ENCODE data around the gene CA11. TPM values are rescaled to one million over a fixed set of nuclear protein-coding genes. Genes with fewer than 3 reads are reported as not detected.
A peak's percentile ranks its signal among the peaks of the same experiment; 100 is the strongest.

Gene CA11
- total and polyA plus RNA-seq, 9 of the 15 experiments (the other 6 are each of a cell fraction or from before 2014, with no cell fraction given): 2.9 to 19.9 (median 8.3) TPM

GRCh38 chr19:48633148-48634035, 12.6 kb downstream of the CA11 start (continued):
- TF ChIP-seq RFX1 (IDR thresholded peaks at IDR 0.05) (no peak), BRCA1 (IDR thresholded peaks at IDR 0.05) (no peak), BRCA1 (CRISPR knock-in tag; IDR thresholded peaks at IDR 0.05) (no peak), GABPA (tag; conservative IDR thresholded peaks at IDR 0.05; ENCODE audit: low read depth) (no peak), CBX1 (IDR thresholded peaks at IDR 0.05; ENCODE audit: low read depth) (no peak), ASH1L (IDR thresholded peaks at IDR 0.05; ENCODE audit: borderline replicate concordance, low read depth, partially characterized antibody) (no peak), HSF4 (CRISPR knock-in tag; IDR thresholded peaks at IDR 0.05; ENCODE audit: borderline replicate concordance) (0 out of 2 replicates have a peak, but pooled peaks have one; percentile 34), USF2 (CRISPR knock-in tag; IDR thresholded peaks at IDR 0.05) (peak; percentile 32; the same call in 1 of the 2 replicates), FOS (IDR thresholded peaks at IDR 0.05; ENCODE audit: extremely low read depth, insufficient read length) (no peak), ZNF584 (CRISPR knock-in tag; IDR thresholded peaks at IDR 0.05; ENCODE audit: low read depth) (no peak)
- TF ChIP-seq, protein P1, sequence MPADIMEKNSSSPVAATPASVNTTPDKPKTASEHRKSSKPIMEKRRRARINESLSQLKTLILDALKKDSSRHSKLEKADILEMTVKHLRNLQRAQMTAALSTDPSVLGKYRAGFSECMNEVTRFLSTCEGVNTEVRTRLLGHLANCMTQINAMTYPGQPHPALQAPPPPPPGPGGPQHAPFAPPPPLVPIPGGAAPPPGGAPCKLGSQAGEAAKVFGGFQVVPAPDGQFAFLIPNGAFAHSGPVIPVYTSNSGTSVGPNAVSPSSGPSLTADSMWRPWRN (IDR thresholded peaks at IDR 0.05; ENCODE audit: low read depth): no peak
- TF ChIP-seq, protein P2, sequence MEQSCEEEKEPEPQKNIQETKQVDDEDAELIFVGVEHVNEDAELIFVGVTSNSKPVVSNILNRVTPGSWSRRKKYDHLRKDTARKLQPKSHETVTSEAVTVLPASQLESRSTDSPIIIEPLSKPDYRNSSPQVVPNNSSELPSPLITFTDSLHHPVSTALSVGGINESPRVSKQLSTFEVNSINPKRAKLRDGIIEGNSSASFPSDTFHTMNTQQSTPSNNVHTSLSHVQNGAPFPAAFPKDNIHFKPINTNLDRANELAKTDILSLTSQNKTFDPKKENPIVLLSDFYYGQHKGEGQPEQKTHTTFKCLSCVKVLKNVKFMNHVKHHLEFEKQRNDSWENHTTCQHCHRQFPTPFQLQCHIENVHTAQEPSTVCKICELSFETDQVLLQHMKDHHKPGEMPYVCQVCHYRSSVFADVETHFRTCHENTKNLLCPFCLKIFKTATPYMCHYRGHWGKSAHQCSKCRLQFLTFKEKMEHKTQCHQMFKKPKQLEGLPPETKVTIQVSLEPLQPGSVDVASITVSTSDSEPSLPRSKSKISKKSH (CRISPR knock-in tag; IDR thresholded peaks at IDR 0.05): no peak
- TF ChIP-seq, protein P3, sequence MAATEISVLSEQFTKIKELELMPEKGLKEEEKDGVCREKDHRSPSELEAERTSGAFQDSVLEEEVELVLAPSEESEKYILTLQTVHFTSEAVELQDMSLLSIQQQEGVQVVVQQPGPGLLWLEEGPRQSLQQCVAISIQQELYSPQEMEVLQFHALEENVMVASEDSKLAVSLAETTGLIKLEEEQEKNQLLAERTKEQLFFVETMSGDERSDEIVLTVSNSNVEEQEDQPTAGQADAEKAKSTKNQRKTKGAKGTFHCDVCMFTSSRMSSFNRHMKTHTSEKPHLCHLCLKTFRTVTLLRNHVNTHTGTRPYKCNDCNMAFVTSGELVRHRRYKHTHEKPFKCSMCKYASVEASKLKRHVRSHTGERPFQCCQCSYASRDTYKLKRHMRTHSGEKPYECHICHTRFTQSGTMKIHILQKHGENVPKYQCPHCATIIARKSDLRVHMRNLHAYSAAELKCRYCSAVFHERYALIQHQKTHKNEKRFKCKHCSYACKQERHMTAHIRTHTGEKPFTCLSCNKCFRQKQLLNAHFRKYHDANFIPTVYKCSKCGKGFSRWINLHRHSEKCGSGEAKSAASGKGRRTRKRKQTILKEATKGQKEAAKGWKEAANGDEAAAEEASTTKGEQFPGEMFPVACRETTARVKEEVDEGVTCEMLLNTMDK (IDR thresholded peaks at IDR 0.05; ENCODE audit: borderline replicate concordance, insufficient read depth, low read depth, low read length, poor library complexity, severe bottlenecking): no peak
- TF ChIP-seq, protein P4, sequence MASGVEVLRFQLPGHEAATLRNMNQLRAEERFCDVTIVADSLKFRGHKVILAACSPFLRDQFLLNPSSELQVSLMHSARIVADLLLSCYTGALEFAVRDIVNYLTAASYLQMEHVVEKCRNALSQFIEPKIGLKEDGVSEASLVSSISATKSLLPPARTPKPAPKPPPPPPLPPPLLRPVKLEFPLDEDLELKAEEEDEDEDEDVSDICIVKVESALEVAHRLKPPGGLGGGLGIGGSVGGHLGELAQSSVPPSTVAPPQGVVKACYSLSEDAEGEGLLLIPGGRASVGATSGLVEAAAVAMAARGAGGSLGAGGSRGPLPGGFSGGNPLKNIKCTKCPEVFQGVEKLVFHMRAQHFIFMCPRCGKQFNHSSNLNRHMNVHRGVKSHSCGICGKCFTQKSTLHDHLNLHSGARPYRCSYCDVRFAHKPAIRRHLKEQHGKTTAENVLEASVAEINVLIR (CRISPR knock-in tag; IDR thresholded peaks at IDR 0.05): no peak
- TF ChIP-seq, protein P5, sequence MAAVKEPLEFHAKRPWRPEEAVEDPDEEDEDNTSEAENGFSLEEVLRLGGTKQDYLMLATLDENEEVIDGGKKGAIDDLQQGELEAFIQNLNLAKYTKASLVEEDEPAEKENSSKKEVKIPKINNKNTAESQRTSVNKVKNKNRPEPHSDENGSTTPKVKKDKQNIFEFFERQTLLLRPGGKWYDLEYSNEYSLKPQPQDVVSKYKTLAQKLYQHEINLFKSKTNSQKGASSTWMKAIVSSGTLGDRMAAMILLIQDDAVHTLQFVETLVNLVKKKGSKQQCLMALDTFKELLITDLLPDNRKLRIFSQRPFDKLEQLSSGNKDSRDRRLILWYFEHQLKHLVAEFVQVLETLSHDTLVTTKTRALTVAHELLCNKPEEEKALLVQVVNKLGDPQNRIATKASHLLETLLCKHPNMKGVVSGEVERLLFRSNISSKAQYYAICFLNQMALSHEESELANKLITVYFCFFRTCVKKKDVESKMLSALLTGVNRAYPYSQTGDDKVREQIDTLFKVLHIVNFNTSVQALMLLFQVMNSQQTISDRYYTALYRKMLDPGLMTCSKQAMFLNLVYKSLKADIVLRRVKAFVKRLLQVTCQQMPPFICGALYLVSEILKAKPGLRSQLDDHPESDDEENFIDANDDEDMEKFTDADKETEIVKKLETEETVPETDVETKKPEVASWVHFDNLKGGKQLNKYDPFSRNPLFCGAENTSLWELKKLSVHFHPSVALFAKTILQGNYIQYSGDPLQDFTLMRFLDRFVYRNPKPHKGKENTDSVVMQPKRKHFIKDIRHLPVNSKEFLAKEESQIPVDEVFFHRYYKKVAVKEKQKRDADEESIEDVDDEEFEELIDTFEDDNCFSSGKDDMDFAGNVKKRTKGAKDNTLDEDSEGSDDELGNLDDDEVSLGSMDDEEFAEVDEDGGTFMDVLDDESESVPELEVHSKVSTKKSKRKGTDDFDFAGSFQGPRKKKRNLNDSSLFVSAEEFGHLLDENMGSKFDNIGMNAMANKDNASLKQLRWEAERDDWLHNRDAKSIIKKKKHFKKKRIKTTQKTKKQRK (IDR thresholded peaks at IDR 0.05; ENCODE audit: borderline replicate concordance, low read depth, low read length): no peak

Data from K562 (cell line).